Astrocyte (in vitro differentiated cells and primary cell): Measurements from ENCODE around the gene VCPKMT. TPM values are rescaled to one million over a fixed set of nuclear protein-coding genes. Genes with fewer than 3 reads are reported as not detected.

Experiments used
- DNase-seq: peaks from one replicate; pipeline ENCODE4 v3.0.0-alpha.2; 2010; ENCODE audit warnings: low read depth
- FAIRE-seq: peaks from 2 replicates; lab custom pipeline; 2011; peaks lifted over from hg19 to GRCh38; lab: Jason Lieb, UNC
- H2AFZ ChIP-seq: 2 replicates; pipeline ENCODE4 v1.6.0; 2012; ENCODE audit warnings: low read depth, low read length, inconsistent platforms
- H3K27ac ChIP-seq: 2 replicates; pipeline ENCODE4 v1.5.1; 2011; ENCODE audit warnings: low read depth, low read length, inconsistent platforms
- H3K27me3 ChIP-seq: 2 replicates; pipeline ENCODE4 v1.6.0; 2011; ENCODE audit warnings: low read length, inconsistent platforms; ENCODE audit not compliant: insufficient read depth
- H3K36me3 ChIP-seq: 2 replicates; pipeline ENCODE4 v1.5.1; 2011; ENCODE audit warnings: low read length, inconsistent platforms; ENCODE audit not compliant: insufficient read depth
- H3K4me1 ChIP-seq: 2 replicates; pipeline ENCODE4 v1.5.1; 2011; ENCODE audit warnings: low read length, inconsistent platforms; ENCODE audit not compliant: insufficient read depth
- H3K4me2 ChIP-seq: 2 replicates; pipeline ENCODE4 v1.6.0; 2012; ENCODE audit warnings: low read length, inconsistent platforms
- H3K4me3 ChIP-seq: 2 replicates; pipeline ENCODE4 v1.5.1; 2011; ENCODE audit warnings: low read depth, mild to moderate bottlenecking, low read length, inconsistent platforms; ENCODE audit not compliant: insufficient read depth
- H3K79me2 ChIP-seq: 2 replicates; pipeline ENCODE4 v1.6.0; 2012; ENCODE audit warnings: mild to moderate bottlenecking, low read length, inconsistent platforms; ENCODE audit not compliant: insufficient read depth
- H3K9ac ChIP-seq: 2 replicates; pipeline ENCODE4 v1.6.0; 2012; ENCODE audit warnings: mild to moderate bottlenecking, low read length, inconsistent platforms
- H3K9me3 ChIP-seq: 2 replicates; pipeline ENCODE4 v1.5.1; 2012; ENCODE audit warnings: low read depth, mild to moderate bottlenecking, low read length, inconsistent platforms; ENCODE audit not compliant: insufficient read depth
- H4K20me1 ChIP-seq: 2 replicates; pipeline ENCODE4 v1.6.0; 2012; ENCODE audit warnings: low read length, inconsistent platforms; ENCODE audit not compliant: insufficient read depth
- H3K27ac Mint-ChIP-seq: one replicate; pipeline ENCODE4 v1.8.0; 2021; ENCODE audit warnings: mild to moderate bottlenecking, mixed read lengths; ENCODE audit not compliant: unreplicated experiment
- H3K27me3 Mint-ChIP-seq: one replicate; pipeline ENCODE4 v1.8.0; 2021; ENCODE audit warnings: low read depth, mixed read lengths; ENCODE audit not compliant: unreplicated experiment
- H3K36me3 Mint-ChIP-seq: one replicate; pipeline ENCODE4 v1.8.0; 2021; ENCODE audit warnings: low read depth, mixed read lengths; ENCODE audit not compliant: unreplicated experiment
- H3K4me1 Mint-ChIP-seq: one replicate; pipeline ENCODE4 v1.8.0; 2021; ENCODE audit warnings: low read depth, mixed read lengths; ENCODE audit not compliant: unreplicated experiment
- H3K4me3 Mint-ChIP-seq: one replicate; pipeline ENCODE4 v1.8.0; 2021; ENCODE audit warnings: mild to moderate bottlenecking, moderate library complexity, mixed read lengths; ENCODE audit not compliant: unreplicated experiment
- H3K9me3 Mint-ChIP-seq: one replicate; pipeline ENCODE4 v1.8.0; 2021; ENCODE audit warnings: mild to moderate bottlenecking, mixed read lengths; ENCODE audit not compliant: unreplicated experiment
- CTCF ChIP-seq: IDR thresholded peaks from 2 replicates; pipeline ENCODE4 v1.5.1; 2011; ENCODE audit warnings: low read depth, mild to moderate bottlenecking, inconsistent platforms, low read length, moderate library complexity; ENCODE audit not compliant: insufficient read depth
- EZH2 ChIP-seq: IDR thresholded peaks from 2 replicates; pipeline ENCODE4 v1.6.1; 2012; ENCODE audit warnings: mild to moderate bottlenecking, low read length, inconsistent platforms; ENCODE audit not compliant: insufficient read depth
- total RNA-seq: library from RNA; stranded (reverse); gene quantifications from 2 replicates; pipeline ENCODE4 v1.2.1, GENCODE V29; 2021

Gene VCPKMT
- total RNA-seq, 1 donor from 2014 or later = 8.0 TPM

DNA sequence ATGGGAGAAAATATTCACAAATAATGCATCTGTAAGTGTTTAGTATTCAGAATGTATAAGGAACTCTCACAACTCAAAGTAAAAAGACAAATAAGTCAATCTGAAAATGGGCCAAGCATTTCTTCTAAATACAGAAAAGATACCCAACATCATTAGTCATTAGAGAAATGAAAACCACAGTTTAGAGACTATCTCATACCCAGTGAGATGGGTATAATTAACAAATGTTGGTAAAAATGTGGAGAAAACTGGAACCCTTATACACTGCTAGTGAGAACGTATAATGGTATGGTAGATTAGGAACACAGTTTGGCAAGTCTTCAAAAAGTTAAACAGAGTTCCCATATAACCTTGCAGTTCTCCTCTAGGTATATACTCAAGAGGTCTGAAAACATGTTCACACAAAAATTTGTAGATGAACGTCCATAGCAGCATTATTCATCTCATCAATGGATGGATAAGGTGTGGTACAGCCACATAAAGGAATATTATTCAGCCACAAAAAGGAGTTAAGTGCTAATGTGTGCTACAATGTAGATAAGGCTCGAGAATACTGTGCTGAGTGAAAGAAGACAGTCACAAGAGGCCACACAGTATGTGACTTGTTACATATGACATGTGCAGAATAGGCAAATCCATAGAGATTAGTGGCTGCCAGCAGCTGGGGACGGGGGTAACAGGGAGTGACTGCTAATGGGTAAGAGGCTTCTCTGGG is 5.9 kb downstream of the VCPKMT start:
- Mint-ChIP-seq H3K9me3 (no peaks in the 10 kb centered on the region), H3K4me3 (no peak overlapping the region), H3K36me3 (peaks cover 5% of the 10 kb centered on the region), H3K27ac (no peak overlapping the region), H3K4me1 (peaks cover 2% of the 10 kb centered on the region), H3K27me3 (no peaks in the 10 kb centered on the region)
- Histone ChIP-seq H3K27ac (no peak overlapping the region), H3K36me3 (peaks cover 55% of the 10 kb centered on the region), H3K4me1 (peaks cover 3% of the 10 kb centered on the region), H4K20me1 (peaks cover 4% of the 10 kb centered on the region), H3K4me2 (no peak overlapping the region), H2AFZ (no peak overlapping the region), H3K79me2 (peaks cover 27% of the 10 kb centered on the region), H3K4me3 (no peak overlapping the region), H3K9me3 (no peaks in the 10 kb centered on the region), H3K27me3 (no peaks in the 10 kb centered on the region), H3K9ac (no peak overlapping the region)
- FAIRE-seq = no peak
- TF ChIP-seq CTCF = no peak
- TF ChIP-seq EZH2 = no peak
- no peak for DNase-seq

DNA sequence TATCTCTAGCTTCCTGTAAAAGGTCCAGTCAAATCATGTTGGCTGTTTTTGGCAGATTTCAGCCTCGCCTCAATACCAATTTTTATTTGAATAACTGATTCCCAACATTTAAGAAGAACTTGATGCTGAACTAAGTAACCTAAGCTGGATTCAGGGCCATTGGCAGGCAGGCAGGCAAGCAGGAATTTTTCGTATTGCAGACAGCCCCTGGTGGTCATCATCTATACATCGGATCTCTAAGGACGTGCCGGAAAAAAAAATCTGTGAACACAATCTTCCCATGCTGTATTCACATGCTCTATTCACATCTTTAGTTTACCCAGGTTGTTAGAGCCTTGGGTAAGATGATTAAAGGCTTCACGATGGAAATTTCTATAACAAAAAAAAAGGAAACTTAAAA is 7.0 kb downstream of the VCPKMT start:
- H3K9me3 Mint-ChIP-seq = no peaks in the 10 kb centered on the region
- no peak for DNase-seq

More for the DNA sequence above, 7.0 kb downstream of the VCPKMT start:
- Mint-ChIP-seq H3K4me3 (no peak overlapping the region), H3K4me1 (no peaks in the 10 kb centered on the region), H3K36me3 (peaks cover 5% of the 10 kb centered on the region), H3K27me3 (no peaks in the 10 kb centered on the region), H3K27ac (no peak overlapping the region)
- no peaks in the 10 kb centered on the region for H3K27me3 ChIP-seq
- no peak overlapping the region for H3K4me2 ChIP-seq
- FAIRE-seq = no peak
- peaks cover 51% of the 10 kb centered on the region for H3K36me3 ChIP-seq
- H3K9me3 ChIP-seq = no peaks in the 10 kb centered on the region
- H3K9ac ChIP-seq = no peak overlapping the region
- H3K79me2 ChIP-seq = peaks cover 16% of the 10 kb centered on the region
- no peak overlapping the region for H2AFZ ChIP-seq
- no peaks in the 10 kb centered on the region for H3K4me1 ChIP-seq
- H3K4me3 ChIP-seq = no peak overlapping the region
- H3K27ac ChIP-seq = no peak overlapping the region
- H4K20me1 ChIP-seq = peaks cover under 1% of the 10 kb centered on the region
- peak; percentile 51 for TF ChIP-seq CTCF
- TF ChIP-seq EZH2 = no peak
